CD4-positive, alpha-beta T cell treated with Interleukin-17A for 4 hours (primary cell): ENCODE measurements around the gene IPPK.

Source experiments
- DNase-seq: peaks from one replicate; pipeline ENCODE4 v3.0.0-alpha.2; 2020; ENCODE audit warnings: mixed read lengths

The IPPK gene

DNA sequence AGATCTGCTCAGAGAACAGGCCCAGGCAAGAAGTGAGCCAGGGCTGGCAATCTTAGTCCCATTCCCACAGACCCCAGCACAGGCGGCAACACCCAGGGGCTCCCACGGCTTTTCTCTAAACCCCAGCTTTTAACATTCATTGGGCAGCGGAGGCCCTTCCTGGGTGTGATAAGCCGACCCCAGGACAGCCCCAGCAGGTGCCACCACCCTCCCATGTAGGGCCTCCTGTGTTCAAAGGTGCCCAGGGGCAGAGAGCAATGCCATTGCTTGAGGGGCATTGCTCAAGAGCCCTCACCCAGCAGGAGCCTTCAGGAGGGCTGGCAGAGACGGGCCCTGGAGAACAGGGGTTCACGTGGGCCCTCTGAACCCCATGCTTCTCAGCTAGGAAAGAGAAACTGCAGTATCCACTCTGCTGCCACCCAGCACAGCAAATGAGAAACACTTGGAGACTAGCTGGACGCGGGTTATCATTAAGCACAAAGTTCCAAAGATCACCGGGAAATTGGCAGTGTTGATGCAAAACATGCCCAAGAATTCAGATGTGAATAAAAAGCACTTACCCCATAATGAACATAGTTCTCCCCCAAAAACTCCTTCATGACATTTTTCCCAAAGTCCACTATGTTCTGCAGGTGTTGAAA lies 13.9 kb downstream of the IPPK start:
- no peak for DNase-seq

DNA sequence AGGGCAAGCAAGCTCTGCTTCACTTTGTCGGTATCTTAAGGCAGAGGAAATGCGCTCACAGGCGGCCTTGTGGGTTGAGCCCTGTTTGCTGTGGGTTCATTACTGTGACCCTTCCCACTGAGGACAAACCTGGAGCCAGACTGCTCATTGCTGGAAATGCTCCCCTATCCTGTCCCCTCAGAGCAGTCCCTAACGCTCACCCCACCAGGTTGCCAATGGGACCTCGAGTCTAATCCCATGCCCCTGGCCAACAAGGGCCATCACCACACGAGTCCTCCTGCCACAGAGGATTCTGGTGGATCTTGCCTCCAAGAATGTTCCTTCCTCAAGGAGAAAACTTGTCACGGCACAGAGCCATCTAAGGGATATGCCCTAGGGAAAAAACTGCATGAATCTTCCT lies 14.6 kb downstream of the IPPK start:
- DNase-seq = no peak

DNA sequence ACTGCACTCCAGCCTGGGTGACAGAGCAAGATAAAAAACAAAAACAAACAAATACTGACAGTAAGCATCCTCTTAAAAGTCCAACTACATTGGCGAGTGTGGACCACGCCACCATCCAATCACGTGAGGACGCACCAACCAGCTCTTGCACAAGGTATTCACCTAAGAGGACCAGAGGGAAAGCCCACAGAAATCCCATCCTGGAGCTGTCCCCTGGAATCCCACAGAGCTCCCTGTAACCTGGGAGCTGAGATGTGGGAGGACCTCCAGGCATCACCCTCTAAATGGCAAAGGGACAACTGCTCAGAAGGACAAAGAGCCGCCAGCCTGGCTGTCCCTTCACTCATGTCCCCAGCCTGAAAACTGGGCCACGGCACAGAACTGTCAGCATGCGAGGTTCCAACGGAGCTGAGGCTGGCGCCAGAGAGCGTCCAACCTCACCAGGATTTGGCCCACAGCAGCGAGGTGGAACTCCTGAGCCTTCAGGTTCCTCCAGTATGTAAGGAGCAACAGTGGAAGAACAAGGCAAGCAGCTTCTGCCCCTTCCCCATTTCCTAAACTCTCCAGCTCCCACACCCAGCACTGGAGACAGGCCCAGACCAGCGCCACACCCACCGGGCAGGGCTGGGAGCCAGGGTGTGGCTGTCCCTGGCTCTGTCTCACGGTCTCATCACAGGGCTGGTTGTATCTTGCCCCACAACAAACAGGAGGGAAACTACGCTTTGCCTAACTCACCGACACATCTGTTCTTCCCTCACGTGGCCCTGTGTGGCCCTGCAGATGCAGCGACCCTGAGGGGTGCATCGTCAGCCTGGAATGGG lies 15.2 kb downstream of the IPPK start:
- no peak for DNase-seq

DNA sequence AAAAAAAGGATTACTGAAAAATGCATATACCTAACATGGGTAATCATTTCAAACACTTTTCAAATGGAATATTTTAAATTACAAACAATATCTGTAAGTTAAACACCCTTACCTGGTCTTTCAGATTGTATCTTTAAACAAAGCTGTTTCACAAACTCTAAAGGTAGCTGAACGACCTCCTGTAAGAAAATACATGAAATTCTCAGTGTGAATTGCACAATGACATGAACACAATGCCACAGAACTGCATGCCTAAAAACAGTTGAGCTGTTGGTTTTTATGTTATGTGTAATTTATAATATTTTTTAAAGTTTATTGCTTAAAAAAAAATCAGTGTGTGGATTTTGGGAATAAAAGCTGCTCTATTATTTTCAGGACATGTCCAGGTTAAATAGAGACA lies 17.5 kb downstream of the IPPK start:
- no peak for DNase-seq

DNA sequence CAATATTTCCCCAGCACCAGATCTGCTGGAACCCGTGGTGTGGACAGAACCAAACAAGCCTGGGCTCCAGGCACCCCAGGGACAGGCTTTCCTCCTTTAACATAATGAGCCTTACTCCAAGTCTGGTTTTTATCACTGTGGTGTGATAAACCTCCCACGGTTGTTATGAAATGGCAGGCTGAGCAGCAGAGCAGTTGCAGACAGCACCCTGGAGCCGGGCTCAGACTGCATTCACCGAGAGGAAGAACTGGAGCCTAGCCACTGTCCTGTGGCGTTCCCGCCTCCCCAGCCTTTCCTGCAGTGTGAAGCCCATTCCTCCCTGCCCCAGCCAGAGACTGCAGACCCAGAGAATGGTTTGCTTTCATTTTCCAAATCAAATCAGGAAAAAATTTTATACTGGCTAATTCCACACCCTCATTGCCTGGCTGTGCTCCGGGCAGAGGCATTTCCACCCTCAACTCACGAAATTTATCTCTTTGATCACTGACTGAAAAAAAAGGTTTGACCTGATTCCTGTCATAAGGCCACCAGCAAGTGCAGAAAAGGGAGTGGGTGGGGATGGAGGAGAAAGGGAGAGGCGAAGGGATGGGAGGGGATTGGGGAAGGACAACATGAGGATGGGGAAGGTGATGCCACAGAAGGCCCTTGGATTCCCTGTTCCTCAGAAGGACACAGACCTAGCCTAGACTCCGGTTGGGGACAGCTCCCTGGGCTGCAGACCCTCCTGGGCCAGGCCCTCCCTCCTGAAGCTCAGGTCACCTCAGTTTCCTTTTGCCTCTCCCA lies 18.9 kb downstream of the IPPK start:
- DNase-seq = no peak

DNA sequence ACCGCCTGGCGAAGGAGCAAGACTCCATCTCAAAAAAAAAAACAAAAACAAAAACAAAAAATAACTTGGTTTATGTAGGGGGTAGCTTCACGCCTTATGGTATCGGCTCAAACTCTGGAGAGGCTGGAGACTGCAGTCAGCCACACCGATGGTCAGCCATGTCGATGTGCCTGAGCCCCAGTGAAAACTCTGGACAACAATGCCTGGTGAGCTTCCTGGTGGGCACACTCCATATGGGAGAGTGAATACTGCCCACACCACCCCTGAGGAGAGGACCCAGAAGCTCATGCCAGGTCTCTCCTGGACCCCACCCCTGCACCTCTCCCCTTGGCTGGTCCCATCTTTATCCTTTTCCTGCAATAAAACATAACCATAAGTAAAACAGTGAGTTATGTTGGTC lies 19.6 kb downstream of the IPPK start:
- DNase-seq = no peak

DNA sequence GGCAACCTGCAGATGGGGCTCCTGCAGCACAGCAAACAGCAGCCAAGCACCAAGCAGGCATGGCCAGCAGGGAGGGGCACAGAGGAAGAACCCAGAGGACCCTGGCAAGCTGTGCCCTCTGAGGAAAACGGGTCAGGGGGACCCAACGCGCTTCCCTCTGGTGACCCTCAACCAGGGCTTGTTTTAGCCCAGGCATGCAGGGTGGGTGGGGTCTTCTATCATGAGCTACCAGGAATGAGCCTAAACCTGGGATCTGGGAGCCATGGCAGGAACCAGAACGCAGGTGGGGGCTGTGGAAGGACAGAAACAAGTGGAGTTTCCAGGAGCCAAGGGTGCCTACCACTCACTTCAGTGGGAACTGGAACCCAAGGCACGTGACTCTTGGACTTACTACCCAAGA lies 20.9 kb downstream of the IPPK start:
- no peak for DNase-seq

DNA sequence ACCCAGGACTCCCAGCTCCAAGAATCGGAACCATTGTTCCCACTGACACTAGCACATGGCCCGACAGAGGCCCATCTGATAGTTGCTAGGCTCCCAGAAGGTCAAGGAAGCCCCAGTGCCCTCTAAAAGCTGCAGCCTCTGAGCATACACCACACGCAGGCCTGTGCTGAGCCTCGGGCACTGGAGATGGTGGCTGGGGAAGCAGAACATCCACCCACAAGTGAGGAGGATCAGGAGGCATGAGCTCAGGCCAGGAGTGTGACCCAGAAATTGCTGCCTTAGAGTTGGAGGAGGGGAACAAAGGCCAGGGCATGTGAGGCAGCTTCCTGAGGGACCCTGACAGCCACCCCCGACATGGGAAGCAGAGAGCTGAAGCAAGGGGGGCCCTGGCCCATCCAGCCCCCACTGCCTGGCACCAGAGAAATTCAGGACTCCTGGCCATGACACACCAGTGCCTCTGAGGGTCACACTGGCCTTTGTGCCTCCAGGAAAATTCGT lies 21.4 kb downstream of the IPPK start:
- no peak for DNase-seq

DNA sequence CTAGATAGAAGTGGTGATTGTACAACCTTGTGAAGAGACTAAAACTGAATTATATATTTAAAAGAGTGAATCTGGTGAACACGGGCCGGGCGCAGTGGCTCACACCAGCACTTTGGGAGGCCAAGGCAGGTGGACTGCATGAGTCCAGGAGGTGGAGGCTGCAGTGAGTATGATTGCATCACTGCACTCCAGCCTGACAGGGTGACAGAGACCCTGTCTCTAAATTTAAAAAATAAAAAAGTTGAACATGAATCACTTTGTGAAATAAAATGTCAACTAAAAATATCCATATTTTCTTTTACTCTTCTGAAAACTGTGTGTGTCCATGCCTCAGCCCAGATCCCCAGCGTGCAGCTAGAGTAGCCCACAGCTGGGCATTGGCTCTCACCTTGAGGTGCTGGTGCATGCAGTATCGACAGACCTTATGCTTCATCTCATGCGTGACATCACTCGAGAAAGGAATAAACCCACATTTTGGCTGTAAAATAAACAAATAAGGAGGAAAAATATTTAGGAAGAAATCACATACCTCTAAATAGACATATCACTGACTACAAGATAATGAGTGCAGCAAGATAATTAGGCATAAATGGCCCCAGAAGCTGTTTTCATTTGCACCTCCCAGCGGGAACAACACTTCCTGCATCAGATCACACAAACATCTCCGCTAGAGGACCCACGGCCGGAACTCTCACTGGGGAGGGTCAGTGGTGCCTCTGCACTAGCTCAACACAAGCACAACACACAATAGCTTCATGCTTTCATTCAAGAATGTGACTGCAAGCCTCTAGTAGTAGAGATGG lies 22.1 kb downstream of the IPPK start:
- no peak for DNase-seq

DNA sequence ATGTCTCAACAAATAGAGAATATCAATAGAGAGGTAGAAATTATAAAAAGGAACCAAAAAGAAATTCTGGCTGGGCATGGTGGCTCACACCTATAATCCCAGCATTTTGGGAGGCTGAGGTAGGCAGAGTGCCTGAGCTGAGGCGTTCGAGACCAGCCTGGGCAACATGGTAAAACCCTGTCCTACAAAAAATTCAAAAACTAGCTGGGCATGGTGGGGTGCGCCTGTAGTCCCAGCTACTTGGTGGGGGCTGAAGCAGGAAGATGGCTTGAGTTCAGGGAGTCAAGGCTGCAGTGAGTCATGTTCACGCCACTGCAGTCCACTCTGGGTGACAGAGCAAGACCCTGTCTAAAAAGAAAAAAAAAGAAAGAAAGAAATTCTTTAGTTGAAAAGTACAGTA lies 24.9 kb downstream of the IPPK start:
- DNase-seq = no peak

DNA sequence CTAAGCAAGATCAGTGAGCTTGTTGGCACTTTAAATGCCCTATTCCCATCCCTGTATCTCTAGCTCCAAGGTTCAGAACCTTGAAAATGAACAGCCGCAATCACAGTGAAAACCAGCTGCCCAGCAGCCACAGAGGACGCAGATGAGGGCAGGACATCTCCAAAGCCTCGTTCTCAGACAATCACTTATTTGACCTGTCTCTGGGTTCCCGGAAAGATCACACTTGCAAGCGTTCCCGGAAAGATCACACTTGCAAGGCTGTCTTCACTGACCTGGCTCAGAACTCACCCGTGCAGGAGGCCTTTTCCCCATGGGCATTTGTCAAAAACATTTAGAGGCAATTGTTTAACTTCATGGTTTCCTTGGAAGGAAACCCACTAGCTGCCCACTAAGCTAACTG lies 25.7 kb downstream of the IPPK start:
- no peak for DNase-seq

DNA sequence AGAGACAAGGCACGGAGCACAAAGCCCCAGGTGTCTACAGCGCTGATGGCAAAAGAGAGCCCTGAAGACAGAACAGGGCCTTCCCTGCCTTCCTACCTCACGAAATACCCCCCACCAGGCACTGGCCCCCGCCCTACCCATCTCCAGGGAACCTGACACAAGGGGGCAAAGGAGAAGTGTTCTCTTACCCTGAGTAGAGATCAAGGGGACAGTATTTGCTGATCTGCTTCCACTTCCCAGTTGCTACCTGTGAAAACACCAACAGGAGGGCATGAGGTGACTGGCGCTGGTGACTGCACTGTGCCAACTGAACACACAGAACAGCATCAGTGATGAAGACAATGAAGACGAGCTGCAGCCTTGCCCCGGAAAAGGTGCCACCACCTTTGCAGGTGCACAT lies 27.4 kb downstream of the IPPK start:
- DNase-seq = no peak

DNA sequence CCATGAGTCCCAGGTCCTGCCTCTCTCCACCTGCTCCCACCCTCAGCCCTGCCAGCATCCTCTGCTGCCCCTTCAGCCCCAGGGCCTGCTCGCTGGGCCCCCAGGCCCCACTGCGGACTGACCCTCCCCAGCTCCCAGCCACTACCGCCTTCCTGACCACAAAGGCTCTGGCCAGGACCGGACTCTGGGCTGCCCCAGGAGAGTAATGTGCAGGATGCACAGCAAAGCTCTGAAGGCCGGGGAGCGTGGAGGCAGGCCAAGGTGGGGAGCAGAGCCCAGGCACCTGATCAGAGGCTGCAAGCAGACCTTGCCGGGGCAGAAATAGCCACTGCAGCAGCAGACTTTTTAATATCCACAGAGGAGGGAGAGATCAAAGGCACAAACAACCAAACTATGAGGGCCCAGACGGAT lies 27.9 kb downstream of the IPPK start:
- DNase-seq = no peak

DNA sequence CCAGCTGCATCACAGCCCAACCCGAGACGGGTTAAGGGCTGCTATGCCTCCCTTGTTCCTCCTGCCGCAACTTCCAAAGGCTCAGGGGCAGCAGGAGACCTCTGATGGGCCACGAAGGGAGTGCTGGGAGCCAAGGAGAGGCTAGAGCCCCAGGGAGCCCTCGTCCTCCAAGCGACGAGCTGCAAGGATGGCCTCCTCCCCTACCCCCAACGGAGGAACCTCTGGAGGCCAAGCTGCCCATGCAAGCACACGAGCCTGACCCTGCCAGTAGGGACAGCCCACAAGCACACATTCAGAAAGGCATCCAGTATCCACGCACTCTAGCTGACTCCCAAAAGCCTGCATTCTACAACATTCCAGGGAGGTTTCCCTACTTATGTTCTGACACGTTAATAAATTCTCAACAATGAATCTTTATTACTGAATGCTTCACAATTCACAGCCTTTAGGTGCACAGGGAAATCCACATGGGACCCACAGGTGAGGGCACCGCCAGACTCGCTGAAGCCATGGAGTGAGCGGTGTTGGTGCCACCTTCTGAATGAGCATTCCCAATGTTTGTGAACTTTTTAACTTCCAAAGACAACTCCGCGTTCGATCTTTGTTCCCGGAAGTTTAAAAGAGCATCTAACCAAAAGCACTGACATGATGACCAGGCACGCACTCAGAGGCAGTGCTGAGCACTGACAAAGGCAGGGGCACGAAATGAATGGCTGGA lies 28.7 kb downstream of the IPPK start:
- no peak for DNase-seq

DNA sequence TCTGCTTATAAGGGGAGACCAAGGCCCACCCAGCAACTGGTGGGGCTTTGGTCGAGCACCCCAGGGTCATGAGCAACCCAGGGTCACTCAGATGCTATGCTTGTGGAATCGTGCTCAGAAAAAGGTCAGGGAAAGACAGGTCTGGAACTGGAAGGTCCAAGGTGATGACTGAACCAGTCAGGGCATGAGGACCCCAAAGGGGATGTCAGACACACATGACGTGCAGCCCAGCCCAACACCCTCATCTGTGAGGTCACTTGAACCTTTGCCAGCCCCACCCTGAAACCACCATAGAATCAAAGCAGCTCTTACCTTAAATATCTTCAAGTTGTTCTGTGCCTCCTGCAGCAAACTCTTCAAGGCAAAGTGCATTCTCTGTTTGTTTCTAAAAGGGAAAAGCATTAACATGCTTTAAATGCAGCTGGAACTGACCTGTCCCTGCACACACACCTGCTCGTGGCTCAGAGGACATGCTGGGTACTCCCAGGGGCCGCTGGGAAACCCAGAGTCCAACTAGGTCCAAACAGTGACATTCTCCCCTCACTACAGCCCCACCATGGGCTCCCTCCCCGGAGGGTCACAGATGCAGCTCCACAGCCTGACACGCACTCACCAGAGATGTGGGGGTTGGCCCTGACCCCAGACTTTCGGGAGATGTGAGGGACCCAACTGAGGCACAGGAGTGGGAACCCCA lies 29.4 kb downstream of the IPPK start:
- no peak for DNase-seq

DNA sequence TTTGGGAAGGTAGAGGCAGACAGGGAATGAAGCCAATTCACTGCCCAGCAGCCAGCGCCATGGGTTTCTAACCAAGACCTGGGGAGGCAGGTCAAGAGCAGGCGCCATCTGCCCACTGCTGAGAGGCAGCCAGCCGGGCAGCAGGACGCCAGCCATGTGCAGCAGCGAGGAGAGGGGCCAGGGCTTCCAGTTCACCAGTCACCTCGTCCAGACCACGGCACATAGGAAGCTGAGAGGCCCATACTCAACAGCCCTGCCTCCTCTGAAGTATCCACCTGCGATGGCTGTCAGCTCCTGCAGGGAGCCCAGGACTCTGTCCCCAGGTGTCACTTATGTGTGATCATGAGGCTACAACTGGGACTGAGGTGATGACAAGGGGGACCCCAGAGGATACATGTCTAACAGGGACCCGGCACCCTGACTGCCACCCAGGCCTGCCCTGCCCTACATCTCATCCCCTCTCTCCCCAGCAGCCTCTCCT lies 30.1 kb downstream of the IPPK start:
- no peak for DNase-seq

DNA sequence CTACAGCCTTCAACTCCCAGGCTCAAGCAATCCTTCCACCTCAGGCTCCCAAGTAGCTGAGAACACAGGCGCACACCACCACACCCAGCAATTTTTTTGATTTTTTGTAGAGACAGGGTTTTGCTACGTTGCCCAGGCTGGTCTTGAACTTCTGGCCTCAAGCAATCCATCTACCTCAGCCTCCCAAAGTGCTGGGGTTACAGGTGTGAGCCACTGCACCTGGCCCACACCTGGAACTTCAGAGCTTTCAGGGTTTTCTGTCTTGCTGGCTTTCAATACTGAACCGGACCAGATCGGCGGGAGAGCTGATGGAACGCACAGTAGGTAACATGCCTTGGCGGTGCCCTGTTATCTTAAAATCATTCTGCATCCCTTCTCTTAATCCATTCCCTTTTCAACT lies 30.8 kb downstream of the IPPK start:
- no peak for DNase-seq

DNA sequence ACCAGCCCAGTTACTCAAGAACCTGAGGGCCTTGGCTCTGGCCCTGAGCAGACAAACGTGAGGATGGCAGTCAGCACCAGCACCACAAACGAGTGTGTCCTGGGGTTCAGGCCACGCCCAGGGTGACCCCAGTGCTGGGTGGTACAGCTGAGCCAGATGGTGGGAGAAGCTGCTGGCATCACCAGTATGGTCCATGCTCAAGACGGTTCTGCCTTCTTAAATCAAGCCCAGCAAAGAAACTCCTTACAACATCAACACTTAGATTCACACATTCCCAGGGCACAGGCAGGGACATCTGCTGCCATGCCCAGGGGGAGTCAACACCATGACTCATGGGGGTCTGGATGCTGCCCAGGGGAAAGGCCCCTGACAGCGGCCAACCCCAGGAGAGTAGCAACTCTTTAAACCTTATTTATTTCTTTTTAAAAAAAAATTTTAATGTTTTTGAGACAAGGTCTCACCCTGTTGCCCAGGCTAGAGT lies 31.3 kb downstream of the IPPK start:
- no peak for DNase-seq

DNA sequence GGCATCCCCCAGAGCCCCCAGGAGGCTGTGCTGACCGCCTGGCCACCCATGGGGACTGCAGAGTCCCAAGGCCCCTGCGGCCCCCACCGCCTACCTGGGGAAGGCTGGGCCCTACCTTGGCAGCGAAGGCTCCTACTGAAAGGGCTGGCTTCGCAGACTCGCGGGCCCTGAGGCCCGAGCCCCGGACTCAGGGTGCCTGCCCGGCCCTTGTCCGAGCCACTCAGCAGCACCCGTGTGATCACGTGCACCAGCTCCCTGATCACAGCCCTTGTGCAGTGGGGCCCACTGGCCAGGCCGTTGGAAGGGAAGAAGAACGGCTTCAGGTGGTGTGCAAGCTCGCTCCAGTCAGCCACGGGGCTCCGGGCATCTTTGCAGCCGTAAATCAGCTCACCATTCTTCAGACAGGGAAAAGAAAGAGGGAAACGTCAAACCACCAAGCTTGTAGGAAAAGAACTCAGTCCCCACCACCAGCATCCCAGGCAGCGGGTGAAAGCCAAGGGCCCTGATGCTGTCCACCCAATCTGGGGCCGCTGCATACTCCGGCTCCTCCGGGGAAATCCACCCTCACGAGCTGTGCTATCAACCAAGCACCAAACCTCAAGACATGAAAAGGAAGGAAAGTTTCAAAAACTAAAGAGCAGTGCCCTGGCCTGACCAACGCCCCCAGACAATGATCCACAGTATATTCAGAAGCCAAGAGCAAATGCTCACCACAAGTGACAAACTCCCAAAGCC lies 31.9 kb downstream of the IPPK start:
- DNase-seq = no peak

DNA sequence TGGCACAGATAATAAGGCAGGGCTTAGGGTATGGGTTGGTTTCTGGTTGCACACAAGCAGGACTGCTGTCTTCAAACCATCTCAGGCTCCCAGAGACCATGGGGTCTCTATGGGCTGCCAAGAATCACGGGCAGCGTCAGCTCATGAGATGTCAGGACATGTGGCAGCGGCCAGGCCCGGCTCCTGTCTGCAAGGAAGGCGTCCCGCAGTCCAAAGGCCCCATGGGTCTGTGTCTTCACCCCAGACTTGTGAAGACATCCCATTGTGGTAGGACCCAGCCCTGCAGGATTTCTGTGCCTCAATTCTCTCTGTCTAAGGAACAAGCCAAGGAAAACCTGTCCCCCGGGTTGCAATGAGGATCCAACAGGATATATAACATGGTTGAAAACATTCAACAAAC lies 32.6 kb downstream of the IPPK start:
- no peak for DNase-seq

DNA sequence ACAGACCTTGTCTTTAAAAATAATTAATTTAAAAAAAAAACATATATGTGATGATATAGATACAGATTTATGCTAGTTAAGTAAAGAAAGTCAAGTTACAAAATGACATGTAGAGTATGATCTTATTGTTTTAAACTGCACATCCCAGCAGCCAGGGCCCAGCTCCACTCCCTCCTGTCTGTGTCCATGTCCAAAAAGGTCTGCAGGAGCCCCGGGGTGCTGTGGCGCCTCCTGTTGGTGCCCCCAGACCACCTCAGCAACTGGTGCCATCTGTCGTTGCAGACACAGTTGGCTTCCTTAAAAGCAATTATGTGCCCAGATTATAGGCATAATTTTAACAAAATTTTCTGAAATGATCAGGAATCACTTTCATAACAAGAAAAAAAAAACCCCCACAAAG lies 33.3 kb downstream of the IPPK start:
- no peak for DNase-seq
